HL-60/S4 (cell line): ENCODE data around the gene CLDN9.

Experiments used
- in situ Hi-C: fragments of 300-500 bp; cut with MboI; formaldehyde crosslinking; loops from 2 replicates; pipeline ENCODE4 v1.14.3; 2022; ENCODE audit warnings: low sequenced_read_pairs

Gene CLDN9, protein sequence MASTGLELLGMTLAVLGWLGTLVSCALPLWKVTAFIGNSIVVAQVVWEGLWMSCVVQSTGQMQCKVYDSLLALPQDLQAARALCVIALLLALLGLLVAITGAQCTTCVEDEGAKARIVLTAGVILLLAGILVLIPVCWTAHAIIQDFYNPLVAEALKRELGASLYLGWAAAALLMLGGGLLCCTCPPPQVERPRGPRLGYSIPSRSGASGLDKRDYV

DNA sequence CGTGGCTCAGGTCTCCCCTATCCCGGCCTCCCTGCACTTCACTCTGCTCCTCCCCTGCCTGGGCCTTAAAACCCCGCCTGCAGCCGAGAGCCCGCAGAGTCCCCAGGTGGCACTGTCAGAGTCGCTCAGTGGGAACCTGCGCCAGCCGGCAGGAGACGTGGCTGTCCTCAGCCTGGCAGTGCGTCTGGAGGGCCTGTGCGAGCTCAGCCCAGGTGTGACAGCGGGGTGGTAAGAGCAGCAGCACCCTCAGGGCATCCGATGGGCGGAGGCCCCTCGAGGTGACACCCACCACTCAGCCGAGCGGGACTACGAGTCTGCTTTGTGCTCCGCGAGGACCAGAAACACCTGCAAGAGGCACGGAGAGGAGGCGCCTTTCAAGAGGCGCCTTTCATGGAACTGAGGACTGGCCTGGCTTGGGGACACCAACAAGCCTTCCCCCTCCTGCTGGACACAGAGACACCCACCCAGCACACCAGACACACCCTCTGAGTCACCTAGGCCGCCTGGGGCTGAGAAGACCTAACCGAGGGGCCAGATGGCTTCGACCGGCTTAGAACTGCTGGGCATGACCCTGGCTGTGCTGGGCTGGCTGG lies at the start of gene CLDN9:
Gene CLDN9 (plus strand): TSS at position 96 of the 593 bp plus-strand sequence. CDS start 440 bp downstream, at position 536.
- in situ Hi-C loops = no loop called here

DNA sequence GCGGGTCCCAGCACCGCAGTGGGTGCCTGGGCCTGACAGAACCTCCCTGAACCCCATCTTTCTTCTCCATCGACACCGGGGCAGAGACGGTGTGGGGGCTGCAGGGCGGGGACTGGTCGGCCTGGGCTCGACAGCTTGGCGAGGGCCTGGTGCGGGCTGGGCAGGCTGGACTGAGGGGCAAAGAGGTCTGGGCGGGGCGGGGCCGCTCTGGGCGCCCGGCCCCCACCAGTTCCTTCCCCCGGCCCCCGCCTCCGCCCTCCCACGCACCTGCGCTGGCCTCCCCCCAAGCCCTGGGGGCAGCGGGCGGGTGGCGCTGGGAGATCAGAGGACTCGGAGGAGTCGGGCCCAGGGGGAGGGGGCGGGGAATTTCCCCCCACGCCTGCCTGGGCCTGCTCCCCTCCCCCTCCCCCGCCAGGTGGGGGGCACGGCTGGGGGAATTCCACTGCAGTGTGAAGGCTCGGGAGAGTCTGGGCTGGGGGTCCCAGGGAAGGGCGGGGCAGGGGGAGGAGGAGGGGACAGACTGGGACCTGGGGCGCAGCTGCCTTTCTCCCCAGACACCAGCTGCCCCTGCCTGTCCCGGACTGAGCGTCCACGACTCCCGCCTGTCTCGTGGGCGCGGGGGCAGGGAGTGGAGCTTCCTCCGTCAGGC lies 49.5 kb upstream of the CLDN9 start:
- in situ Hi-C loops = no loop called here

DNA sequence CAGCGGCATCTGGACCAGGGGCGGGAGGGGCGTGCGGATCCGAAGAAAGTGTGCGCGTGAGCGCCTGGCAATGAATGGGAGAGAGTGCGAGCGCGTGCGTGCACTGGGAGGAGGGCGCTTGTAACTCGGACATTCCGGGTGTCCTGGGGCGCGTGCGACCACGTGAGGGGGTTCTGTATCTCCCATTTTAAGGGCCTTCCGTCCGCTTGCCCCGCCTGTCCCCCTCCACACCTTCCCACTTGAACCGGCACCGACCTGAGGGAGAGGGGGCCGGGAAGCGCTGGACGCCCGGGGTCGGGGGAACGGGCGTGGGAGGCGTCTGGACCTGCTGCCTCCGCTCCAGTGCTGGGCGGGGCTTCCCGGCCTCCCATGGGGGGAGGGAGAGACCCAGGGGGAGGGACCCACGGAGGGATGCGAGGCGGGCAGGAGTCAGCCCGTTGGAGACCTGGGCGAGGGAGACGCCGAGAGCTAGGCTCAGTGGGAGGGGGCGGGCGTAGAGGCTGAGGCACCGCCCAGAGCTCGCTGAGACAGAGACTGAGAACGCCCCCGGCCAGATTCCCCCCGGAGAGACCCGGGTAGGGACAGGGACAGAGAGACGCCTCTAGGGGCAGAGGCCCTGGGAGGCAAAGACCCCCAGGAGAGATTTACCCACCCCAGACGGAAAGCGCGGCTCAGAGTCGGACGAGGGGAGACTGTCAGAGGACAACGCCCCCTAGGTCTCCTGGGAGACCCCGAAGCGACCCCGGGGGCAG lies 48.8 kb upstream of the CLDN9 start, which contains the start of gene KREMEN2:
Gene KREMEN2 (plus strand): TSS at position 553 of the 752 bp plus-strand sequence. CDS start 246 bp downstream, outside the sequence.
- in situ Hi-C loops = no loop called here

DNA sequence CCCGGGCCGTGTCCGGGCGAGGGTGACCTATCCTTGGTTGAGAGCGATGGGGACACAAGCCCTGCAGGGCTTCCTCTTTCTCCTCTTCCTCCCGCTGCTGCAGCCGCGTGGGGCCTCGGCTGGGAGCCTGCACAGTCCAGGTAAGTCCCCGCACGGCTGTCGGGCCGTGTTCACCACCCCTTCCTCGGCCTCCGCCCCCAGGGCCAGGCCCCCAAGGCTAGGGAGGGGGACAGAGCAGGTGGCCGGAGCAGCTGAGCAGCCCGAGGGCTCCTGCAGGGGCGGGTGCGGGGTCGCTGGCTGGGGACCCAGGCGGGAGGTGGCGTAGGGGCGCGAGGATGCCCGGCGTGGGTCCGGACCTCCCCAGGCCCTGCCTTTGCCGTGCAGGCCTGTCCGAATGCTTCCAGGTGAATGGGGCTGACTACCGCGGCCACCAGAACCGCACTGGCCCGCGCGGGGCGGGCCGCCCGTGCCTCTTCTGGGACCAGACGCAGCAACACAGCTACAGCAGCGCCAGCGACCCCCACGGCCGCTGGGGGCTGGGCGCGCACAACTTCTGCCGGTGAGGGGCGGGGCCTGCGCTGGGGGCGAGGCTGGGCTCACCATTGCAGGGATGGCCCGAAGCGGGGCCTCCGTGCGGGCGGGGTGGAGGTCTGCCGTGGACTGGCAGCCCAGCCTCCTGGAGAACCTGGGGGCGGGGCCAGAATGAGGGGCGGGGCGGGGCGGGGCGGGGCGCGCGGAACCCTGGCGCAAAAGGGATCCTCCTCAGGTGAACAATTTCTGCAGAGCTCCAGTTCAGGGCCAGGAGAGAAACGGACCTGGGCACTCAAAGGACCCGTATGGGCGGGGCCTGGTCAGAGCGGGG lies 48.0 kb upstream of the CLDN9 start:
- in situ Hi-C loops = no loop called here

DNA sequence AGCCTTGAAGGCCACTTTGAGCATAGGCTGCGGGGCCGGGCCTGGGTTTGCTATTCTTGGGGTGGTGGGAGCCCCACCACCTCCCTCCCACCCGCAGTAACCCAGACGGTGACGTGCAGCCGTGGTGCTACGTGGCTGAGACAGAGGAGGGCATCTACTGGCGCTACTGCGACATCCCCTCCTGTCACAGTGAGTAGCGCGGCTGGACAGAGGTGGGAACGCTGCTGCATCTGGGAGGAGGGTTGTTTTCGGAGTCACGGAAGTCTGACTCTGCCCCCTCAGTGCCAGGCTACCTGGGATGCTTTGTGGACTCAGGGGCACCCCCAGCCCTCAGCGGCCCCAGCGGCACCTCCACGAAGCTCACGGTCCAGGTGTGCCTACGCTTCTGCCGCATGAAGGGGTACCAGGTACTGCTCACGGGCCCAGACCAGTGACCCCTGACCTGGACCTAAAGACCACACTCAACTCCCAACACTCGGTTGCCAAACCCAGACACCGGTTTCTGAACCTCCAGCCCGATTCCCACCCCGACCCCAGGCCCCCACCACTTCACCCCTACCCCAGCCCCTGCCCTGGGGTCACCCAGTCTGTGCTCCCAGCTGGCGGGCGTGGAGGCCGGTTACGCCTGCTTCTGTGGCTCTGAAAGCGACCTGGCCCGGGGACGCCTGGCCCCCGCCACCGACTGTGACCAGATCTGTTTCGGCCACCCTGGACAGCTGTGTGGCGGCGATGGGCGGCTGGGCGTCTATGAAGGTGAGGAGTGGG lies 46.5 kb upstream of the CLDN9 start:
- in situ Hi-C loops = no loop called here

DNA sequence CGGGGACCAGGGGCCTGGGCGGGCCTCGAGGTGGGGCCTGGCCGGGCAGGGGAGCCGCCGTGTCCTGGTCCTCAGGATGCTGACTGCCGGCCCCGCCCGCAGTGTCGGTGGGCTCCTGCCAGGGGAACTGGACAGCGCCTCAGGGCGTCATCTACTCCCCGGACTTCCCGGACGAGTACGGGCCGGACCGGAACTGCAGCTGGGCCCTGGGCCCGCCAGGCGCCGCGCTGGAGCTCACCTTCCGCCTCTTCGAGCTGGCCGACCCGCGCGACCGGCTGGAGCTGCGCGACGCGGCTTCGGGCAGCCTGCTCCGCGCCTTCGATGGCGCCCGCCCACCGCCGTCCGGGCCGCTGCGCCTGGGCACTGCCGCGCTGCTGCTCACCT lies 45.9 kb upstream of the CLDN9 start:
- in situ Hi-C loops = no loop called here

DNA sequence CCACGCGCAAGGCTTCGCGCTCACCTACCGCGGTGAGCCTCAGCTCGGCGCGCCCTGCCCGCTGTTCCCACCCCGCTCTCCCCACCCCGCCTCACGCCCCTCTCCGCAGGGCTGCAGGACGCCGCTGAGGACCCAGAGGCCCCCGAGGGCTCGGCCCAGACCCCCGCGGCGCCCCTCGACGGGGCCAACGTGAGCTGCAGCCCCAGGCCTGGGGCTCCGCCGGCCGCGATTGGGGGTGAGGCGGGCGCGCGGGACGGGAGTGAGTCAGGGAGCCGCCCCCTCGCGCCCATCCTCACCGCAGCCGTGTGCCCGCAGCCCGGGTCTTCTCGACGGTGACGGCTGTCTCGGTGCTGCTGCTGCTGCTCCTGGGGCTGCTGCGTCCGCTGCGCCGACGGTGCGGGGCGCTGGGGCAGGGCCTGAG lies 45.5 kb upstream of the CLDN9 start:
- in situ Hi-C loops = no loop called here

DNA sequence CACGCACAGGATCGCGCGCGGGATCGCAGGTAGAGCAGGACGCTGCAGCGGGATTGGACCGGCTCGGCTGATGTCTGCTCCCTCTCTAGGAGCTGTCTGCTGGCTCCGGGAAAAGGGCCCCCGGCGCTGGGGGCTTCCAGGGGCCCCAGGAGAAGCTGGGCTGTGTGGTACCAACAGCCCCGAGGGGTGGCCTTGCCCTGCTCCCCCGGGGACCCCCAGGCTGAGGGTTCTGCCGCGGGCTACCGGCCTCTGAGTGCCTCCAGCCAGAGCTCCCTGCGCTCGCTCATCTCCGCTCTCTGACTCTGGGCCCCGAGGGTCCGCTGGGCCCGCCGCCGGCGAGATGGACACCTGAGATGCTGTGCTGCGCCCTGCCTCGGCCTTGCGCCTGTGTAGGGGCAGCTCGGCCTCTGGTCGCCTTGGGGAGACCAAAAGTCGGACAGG lies 45.0 kb upstream of the CLDN9 start:
- in situ Hi-C loops = no loop called here

DNA sequence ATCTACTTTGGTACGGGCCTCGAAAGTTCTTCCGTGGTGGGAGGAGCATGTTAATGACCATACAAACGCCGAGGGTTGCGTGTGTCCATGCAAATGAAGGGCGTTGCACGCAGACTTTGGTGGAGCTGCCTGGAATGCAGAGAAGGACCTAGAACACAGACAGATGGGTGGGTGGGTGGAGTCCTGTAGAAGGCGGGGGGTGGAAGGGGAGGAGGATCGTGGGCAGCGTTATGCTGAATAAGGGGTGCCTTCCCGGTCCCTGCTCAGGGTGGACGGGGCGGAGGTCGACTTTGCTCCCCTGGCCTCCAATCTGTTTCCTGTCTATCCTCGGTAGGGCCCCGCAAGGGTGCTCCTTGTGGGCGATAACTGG lies 44.4 kb upstream of the CLDN9 start:
- in situ Hi-C loops = no loop called here

DNA sequence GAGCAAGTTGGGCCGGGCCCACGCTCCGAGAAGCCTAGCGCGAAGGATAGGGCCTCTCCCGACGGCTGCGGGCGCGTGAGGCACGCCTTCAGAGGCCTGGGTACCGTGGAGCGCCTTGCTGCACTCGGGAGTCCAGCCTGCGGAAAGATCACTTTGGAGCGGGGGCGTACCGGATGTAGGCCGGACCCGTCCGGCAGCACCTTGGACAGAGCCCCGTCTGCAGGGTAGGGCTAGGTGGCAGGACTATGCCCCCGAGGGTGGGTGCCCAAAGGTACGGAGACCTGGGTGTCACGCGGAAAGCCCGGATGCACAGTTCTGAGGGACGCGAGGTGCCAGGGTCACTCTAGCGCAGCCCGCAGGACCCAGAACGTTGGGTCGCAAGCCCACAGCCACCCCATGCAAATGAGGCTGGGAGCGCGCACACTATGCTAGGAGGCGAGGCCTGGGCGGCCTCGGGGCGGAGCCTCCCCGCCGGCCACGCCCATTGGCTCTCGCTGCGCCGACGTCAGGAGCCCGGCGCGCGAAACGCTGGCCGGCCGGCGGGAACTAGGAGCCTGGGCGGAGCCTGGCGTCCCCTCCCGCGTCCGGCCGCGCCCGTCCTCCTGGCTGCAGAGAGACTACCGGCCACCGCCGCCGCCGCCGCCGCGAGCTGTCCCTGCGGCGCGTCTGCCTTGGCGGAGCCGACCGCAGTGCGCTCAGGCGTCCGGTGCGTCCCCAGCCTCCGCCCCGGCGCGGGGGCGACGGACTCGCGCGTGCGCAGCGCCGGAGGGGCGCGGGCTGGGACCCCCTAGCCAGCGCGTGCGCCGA lies 43.8 kb upstream of the CLDN9 start, which contains the start of gene PAQR4:
Gene PAQR4 (plus strand): TSS at position 611 of the 807 bp plus-strand sequence. CDS start 327 bp downstream, outside the sequence.
- in situ Hi-C loops = no loop called here

DNA sequence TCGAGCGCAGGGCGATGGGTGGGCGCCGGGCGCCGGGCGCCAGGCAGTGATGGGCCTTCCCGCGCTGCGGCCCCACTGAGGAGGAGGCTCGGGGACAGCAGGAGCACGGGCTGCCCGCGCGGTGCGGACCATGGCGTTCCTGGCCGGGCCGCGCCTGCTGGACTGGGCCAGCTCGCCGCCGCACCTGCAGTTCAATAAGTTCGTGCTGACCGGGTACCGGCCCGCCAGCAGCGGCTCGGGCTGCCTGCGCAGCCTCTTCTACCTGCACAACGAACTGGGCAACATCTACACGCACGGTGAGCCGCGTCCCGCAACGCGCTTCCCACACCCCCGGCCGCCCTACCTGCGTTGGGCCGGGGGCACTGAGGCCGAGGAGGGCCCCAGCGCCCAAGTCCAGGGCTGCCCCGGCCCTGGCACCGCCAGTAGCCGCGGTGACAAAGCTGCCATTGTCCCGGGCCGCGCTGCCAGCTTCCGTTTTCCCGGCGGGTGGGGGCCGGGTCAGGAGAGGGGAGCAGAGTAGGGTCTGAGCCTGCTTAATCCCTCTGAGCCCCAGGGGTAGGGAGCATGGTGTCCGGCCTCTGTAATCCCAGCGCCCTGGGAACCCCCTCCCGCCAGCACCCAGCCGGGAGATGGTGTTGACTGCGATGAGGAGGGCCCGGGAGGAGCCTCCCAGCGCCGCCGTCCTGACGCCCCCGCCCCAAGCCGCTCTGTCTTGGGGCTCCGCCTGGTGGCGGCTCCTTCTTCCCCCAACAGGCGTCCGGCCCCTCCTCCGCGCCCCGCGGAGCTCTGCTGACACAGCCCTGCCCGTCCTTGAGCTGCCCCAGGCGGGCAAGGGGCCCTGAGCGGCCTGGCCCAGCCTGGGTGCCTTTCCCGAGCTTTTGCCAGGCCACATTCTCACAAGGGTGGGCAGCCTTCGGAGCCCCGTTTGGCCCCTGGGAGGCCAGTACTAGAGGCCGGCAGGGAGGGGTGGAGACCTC lies 42.9 kb upstream of the CLDN9 start:
- in situ Hi-C loops = no loop called here

DNA sequence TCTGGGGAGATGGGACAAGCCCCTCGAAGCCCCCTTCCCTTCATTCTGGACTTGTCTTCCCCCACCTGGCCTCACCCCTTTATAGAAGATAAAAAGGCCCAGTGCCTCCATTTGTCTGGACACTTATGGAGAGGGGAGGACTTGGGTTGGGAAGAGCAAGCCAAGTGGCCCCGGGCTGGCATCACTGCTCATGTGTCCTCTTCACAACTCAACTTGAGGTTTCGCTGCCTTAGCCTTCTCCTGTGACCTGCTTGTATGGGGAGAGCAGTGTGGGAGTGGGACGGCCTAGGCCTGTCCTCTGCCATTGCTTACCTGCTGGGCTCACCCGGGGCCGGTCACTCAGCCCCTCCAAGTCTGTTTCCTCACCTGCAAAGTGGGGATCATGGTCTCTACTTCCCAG lies 42.2 kb upstream of the CLDN9 start:
- in situ Hi-C loops = no loop called here

DNA sequence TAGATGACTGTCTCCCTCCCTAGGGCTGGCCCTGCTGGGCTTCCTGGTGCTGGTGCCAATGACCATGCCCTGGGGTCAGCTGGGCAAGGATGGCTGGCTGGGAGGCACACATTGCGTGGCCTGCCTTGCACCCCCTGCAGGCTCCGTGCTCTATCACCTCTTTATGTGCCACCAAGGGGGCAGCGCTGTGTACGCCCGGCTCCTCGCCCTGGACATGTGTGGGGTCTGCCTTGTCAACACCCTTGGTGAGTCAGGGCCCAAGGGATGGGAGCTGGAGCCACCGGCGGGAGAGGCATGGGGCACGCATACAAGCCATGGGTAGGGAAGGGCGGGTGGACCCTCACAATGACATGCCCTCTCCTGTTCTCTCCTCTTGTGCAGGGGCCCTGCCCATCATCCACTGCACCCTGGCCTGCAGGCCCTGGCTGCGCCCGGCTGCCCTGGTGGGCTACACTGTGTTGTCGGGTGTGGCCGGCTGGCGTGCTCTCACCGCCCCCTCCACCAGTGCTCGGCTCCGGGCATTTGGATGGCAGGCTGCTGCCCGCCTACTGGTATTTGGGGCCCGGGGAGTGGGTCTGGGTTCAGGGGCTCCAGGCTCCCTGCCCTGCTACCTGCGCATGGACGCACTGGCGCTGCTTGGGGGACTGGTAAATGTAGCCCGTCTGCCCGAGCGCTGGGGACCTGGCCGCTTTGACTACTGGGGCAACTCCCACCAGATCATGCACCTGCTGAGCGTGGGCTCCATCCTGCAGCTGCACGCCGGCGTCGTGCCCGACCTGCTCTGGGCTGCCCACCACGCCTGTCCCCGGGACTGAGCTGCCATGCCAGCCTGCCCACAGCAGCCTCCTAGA lies 41.4 kb upstream of the CLDN9 start:
- in situ Hi-C loops = no loop called here

DNA sequence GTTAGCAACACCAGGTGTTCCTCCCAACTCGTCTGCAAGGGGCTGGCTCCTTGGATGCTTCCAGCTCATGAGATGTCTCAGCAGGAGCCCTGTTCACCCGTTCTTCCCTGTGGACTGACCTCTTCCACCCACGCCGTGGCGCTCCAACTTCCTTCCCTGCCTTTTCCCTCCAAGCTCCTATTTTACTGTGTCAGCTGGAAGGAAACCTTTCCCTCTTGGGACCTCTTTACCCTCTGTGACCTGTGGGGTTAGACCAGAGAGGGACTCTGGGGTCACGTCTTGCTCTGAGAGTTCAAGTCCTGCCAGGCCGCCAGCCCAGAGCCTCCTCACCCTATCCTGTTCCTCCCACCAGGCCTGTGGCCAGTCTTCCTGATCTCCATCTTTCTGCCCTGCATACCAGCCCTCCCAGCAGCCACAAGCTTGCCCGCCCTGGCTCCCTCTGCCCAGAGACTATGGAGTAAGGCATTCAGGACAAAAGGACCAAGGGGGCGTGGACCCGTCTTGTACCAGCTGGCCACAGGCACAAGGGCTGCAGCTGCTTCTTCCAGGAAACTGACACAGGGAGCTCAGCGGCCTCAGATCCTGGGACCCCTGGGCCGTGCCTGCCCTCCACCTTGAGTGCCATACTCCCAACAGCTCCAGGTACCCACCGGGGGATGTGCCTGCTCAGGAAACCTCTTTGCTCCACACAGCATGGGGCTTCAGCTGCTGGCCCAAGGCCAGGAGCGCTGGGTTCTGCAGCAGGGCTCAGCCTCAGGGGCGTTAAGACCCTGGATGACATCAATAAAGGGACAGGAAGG lies 40.5 kb upstream of the CLDN9 start:
- in situ Hi-C loops = no loop called here

DNA sequence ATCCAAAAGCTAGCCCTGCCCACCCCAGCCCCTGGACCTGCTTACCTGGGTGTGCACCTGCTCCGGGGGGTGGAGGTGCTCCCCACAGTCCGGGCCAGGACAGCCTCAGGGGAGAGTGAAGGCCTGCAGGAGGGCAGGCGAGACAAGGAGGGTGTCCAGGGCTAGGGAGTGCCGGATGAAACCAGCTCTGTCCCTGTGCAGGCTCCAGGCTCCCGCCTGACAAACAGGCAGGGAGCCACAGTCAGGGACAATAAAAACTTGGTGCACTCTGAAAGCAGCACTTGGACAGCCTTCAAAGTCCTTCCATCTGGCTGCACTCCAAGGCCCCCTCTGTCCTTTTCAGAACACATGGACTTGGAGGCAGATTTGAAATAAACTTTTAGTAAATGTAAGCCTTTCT lies 39.6 kb upstream of the CLDN9 start:
- in situ Hi-C loops = no loop called here
